ENCODE data around the gene SLC25A33.

The SLC25A33 gene

DNA sequence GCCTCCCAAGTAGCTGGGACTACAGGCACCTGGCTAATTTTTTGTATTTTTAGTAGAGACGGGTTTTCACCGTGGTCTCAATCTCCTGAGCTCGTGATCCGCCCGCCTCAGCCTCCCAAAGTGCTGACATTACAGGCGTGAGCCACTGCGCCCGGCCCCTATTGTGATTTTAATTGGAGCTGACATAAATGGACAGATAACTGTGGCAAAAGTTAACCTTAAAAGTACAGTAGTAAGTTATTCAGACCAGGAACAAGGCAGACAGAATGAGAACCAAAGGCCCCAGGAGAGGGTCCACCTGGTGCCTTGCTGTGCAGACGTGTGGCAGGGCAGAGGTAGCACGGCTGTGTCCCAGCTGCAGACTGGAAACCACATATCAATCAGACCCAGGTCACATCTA lies 60.5 kb downstream of the SLC25A33 start:
- H3K36me3 ChIP-seq (ENCODE audit: control insufficient read depth, insufficient read depth, low read length): no peaks in the 10 kb centered on the region
- H3K9me3 ChIP-seq (ENCODE audit: control insufficient read depth, low read length): no peaks in the 10 kb centered on the region
- no peaks in the 10 kb centered on the region for H3K27me3 ChIP-seq (ENCODE audit: control insufficient read depth, insufficient read depth, low read length)
- H3K9ac ChIP-seq (ENCODE audit: low read length): no peak overlapping the region
- H3K4me3 ChIP-seq (ENCODE audit: low read length): no peak overlapping the region
- H3K4me1 ChIP-seq (ENCODE audit: control insufficient read depth, insufficient read depth, low read length): no peaks in the 10 kb centered on the region

DNA sequence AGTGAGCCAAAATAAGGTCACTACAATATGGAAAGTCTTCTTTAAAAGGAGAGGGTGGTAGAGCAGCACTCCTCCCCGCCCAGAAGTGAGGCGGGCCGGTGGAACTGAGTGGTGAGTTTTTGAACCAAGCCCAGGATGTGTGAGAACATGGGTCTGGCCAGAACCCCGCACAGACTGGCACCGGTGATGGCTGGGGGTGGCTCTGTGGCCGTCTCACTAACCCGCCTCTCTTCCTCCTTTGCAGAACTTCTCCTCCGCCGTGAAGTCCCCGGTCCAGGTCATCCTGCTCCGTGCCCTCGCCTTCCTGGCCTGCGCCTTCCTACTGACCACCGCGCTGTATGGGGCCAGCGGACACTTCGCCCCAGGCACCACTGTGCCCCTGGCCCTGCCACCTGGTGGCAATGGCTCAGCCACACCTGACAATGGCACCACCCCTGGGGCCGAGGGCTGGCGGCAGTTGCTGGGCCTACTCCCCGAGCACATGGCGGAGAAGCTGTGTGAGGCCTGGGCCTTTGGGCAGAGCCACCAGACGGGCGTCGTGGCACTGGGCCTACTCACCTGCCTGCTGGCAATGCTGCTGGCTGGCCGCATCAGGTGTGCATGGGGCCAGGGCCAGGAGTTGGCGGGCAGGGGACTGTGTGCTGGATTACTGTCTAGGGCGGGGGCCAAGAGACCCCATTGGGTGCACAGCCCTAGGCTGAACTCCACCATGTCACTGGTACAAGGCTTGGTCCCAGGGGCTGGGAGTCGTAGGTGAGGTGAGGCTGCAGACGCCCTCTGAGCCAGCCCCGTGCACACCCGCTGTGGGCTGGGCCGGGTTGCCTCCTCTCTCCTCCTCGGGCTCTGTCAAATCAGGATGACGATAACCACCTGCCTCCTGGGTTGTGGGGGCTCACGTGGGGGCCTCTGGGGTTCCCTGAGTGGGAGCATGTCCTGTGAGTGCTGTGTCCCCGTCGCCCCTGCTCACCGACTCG lies 61.9 kb downstream of the SLC25A33 start:
- no peaks in the 10 kb centered on the region for H3K9me3 ChIP-seq (ENCODE audit: control insufficient read depth, low read length)
- no peak overlapping the region for H3K9ac ChIP-seq (ENCODE audit: low read length)
- no peaks in the 10 kb centered on the region for H3K36me3 ChIP-seq (ENCODE audit: control insufficient read depth, insufficient read depth, low read length)
- H3K4me1 ChIP-seq (ENCODE audit: control insufficient read depth, insufficient read depth, low read length): no peaks in the 10 kb centered on the region
- no peak overlapping the region for H3K4me3 ChIP-seq (ENCODE audit: low read length)
- no peaks in the 10 kb centered on the region for H3K27me3 ChIP-seq (ENCODE audit: control insufficient read depth, insufficient read depth, low read length)

DNA sequence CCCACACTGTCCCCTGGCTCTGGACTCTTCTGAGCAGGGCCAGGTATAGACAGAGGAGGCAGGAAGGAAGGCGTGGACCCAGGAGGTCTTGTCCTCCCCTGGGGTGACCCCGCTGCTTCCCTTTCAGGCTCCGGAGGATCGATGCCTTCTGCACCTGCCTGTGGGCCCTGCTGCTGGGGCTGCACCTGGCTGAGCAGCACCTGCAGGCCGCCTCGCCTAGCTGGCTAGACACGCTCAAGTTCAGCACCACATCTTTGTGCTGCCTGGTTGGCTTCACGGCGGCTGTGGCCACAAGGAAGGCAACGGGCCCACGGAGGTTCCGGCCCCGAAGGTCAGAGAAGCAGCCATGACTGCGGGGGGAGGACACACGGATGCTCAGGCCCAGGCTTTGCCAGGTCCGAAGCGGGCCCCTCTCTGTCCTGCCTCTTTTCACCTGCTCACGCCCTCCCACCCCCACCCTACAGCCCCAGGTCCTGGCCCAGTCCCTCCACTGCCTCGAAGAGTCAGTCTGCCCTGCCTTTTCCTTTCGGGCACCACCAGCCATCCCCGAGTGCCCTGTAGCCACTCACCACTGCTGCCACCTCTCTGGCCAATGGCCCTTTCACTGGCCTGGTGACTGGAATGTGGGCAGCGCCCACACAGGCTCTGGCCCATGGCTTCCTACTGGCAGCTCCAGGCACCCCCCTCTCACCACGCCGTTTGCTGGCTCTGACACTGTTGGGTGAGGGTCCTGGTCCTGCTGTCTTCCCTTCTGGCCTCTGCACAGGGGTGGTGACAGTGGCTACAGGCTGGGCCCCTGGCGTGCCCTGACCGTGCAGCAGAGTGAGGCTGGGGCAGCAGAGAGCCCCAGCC lies 62.9 kb downstream of the SLC25A33 start:
- Histone ChIP-seq H3K4me1 (ENCODE audit: control insufficient read depth, insufficient read depth, low read length) (no peaks in the 10 kb centered on the region), H3K9me3 (ENCODE audit: control insufficient read depth, low read length) (no peaks in the 10 kb centered on the region), H3K27me3 (ENCODE audit: control insufficient read depth, insufficient read depth, low read length) (no peaks in the 10 kb centered on the region), H3K9ac (ENCODE audit: low read length) (no peak overlapping the region), H3K4me3 (ENCODE audit: low read length) (no peak overlapping the region), H3K36me3 (ENCODE audit: control insufficient read depth, insufficient read depth, low read length) (no peaks in the 10 kb centered on the region)

DNA sequence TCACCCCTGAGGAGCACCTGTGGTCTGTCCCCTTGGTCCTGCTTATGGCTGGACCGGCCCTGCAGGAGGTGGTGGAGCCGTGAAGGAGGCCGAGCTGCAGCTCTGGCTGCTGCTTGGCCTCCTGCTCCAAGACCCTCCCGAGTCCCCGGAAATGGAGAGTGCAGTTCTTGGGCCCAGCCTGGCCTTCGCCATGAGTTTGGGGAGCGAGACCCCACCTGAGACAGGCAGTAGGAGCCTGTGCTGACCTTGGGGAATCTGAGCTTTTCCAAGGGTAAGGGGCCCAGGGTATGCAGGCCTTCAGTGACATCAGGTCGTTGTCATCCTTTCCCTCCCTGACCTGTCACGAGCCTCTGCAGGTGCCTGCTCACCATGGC lies 63.5 kb downstream of the SLC25A33 start:
- H3K36me3 ChIP-seq (ENCODE audit: control insufficient read depth, insufficient read depth, low read length): no peaks in the 10 kb centered on the region
- H3K4me3 ChIP-seq (ENCODE audit: low read length): no peak overlapping the region

DNA sequence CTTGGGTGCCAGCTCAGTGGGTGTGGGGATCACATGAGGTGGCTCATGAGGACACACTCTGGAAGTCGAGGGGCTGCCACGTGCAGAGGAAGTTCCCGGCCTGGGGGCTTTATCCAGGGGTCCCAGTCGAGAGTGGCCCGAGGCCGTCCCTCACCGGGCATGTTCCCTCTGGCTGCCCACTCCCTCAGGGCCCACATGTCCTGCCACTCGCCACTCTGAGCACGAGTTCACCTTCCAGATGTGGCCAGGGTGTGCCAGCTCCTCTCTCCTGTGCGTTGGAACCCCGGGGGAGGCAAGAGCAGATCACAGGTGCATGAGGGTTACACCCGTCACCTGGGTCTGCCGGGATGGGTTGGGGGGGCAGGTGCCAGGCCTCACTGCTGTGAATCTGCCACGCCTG lies 64.0 kb downstream of the SLC25A33 start:
- no peak overlapping the region for H3K9ac ChIP-seq (ENCODE audit: low read length)
- no peaks in the 10 kb centered on the region for H3K4me1 ChIP-seq (ENCODE audit: control insufficient read depth, insufficient read depth, low read length)
- no peaks in the 10 kb centered on the region for H3K36me3 ChIP-seq (ENCODE audit: control insufficient read depth, insufficient read depth, low read length)
- no peaks in the 10 kb centered on the region for H3K9me3 ChIP-seq (ENCODE audit: control insufficient read depth, low read length)
- no peak overlapping the region for H3K4me3 ChIP-seq (ENCODE audit: low read length)
- H3K27me3 ChIP-seq (ENCODE audit: control insufficient read depth, insufficient read depth, low read length): no peaks in the 10 kb centered on the region

More for the DNA sequence above, 63.5 kb downstream of the SLC25A33 start:
- H3K27me3 ChIP-seq (ENCODE audit: control insufficient read depth, insufficient read depth, low read length): no peaks in the 10 kb centered on the region
- H3K9me3 ChIP-seq (ENCODE audit: control insufficient read depth, low read length): no peaks in the 10 kb centered on the region
- no peaks in the 10 kb centered on the region for H3K4me1 ChIP-seq (ENCODE audit: control insufficient read depth, insufficient read depth, low read length)
- no peak overlapping the region for H3K9ac ChIP-seq (ENCODE audit: low read length)

DNA sequence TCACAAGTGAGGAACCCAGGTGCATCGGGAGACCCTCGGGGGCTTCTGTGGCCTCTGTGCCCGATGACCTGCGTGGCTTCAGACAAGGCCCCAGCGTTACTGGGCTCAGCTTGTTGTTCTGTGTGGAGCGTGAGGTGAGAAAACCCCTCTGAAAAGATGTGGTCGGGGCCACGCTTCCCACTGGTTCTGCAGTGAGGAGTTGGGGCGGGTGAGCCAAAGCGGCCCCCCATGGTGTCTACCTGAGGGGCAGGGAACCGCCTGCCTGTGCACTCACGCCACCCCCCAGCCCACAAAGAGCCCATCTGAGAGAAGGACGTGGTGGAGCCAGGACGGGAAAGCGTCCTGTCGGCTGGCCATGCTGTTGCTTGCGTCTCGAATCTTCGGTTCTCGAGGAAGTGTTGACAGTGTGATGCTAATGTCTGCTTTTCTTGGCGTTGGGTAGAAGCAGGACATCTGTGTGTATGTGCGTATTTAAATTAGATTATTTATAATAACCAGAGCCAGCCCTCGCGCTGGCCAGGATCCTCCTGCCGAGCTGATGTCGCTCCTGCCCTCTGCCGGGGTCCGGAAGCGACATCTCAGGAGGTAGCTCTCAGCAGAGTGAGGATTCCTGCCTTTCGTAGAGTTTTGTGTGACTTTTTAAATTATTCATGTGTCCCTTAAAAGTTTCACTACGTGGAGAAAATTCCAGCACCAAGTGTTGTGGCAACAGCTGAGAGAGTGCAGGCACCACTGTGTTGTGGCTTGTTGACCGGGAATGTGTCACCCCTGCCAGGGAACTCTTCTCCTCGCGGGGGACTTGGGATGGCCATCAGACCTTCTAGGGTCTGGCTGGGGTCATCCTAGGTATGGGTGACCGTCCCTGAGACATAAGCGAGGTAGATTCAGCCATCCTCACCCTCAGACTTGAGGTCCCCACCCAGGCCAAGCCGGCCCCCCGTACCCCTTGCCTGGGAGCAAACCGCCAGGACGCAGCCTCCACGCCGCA lies 64.8 kb downstream of the SLC25A33 start:
- H3K4me1 ChIP-seq (ENCODE audit: control insufficient read depth, insufficient read depth, low read length): no peaks in the 10 kb centered on the region
- no peaks in the 10 kb centered on the region for H3K9me3 ChIP-seq (ENCODE audit: control insufficient read depth, low read length)
- H3K9ac ChIP-seq (ENCODE audit: low read length): no peak overlapping the region
- H3K27me3 ChIP-seq (ENCODE audit: control insufficient read depth, insufficient read depth, low read length): no peaks in the 10 kb centered on the region
- no peaks in the 10 kb centered on the region for H3K36me3 ChIP-seq (ENCODE audit: control insufficient read depth, insufficient read depth, low read length)
- no peak overlapping the region for H3K4me3 ChIP-seq (ENCODE audit: low read length)

DNA sequence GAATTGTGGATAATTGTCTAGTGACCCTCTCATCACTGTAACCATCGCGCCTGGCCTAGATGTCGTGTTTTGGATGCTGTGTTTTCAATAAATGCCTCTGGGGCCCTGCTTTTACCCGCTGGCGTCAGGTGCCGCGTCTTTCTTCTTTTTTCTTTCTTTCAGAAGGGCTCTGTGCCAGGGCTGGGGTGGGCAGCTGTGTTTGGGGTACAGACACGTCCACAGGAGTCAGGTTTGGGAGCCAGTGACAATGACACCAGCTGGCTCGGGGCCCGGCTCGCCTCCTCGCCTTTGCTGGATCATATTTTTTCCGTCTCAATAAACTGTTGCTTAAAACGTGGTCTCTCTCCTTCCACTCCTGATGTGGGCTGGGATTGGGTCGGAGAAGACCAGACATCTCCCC lies 65.6 kb downstream of the SLC25A33 start:
- Histone ChIP-seq H3K9me3 (ENCODE audit: control insufficient read depth, low read length) (no peaks in the 10 kb centered on the region), H3K4me1 (ENCODE audit: control insufficient read depth, insufficient read depth, low read length) (no peaks in the 10 kb centered on the region), H3K9ac (ENCODE audit: low read length) (no peak overlapping the region), H3K4me3 (ENCODE audit: low read length) (no peak overlapping the region), H3K36me3 (ENCODE audit: control insufficient read depth, insufficient read depth, low read length) (no peaks in the 10 kb centered on the region), H3K27me3 (ENCODE audit: control insufficient read depth, insufficient read depth, low read length) (no peaks in the 10 kb centered on the region)

DNA sequence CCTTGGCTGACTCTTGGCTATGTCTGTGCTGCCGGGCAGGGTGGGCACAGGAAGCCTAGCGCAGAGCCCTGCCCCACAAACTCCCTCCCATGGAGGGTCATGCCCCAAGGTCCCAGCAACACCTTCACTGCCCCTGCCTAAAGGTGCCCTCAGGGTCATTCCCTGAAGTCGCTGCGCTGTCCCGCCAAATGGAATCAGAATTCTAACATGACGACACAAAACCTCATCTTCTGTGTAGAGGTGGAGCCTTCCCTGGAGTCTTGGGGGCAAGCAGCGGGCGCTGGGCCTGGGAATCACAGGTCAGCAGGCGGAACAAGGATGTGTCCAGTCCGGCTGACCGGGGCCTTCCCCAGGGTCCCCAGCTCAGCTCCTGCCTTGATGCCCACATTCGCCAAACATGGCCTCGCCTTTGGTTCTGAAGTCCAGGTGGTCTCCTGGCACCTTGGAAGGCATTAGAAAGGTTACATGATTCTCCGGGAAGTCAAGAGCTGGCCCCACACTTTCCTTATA lies 66.7 kb downstream of the SLC25A33 start:
- Histone ChIP-seq H3K9ac (ENCODE audit: low read length) (no peak overlapping the region), H3K27me3 (ENCODE audit: control insufficient read depth, insufficient read depth, low read length) (no peaks in the 10 kb centered on the region), H3K4me1 (ENCODE audit: control insufficient read depth, insufficient read depth, low read length) (no peaks in the 10 kb centered on the region), H3K36me3 (ENCODE audit: control insufficient read depth, insufficient read depth, low read length) (no peaks in the 10 kb centered on the region), H3K4me3 (ENCODE audit: low read length) (no peak overlapping the region), H3K9me3 (ENCODE audit: control insufficient read depth, low read length) (no peaks in the 10 kb centered on the region)

DNA sequence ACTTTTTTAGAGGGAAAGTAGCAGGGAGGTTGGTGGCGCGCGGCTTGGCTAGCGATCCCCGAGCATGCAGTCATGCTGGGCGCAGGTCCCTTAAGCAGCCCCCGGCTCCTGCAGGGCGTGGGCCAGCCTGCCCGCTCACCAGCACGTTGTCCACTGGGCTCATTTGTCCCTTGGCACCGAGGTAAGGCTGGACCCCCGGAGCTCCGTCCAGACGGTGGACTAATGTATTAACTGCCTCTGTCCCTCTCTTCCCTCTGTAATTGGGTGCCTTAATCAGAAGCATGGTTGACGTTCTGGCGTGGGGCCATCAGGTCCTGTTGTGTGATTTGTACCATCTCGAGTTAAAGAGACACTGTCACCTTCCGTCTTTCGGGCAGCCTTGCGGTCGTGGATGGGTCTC lies 67.2 kb downstream of the SLC25A33 start:
- Histone ChIP-seq H3K36me3 (ENCODE audit: control insufficient read depth, insufficient read depth, low read length) (no peaks in the 10 kb centered on the region), H3K4me1 (ENCODE audit: control insufficient read depth, insufficient read depth, low read length) (no peaks in the 10 kb centered on the region), H3K9ac (ENCODE audit: low read length) (no peak overlapping the region), H3K27me3 (ENCODE audit: control insufficient read depth, insufficient read depth, low read length) (no peaks in the 10 kb centered on the region), H3K9me3 (ENCODE audit: control insufficient read depth, low read length) (no peaks in the 10 kb centered on the region), H3K4me3 (ENCODE audit: low read length) (no peak overlapping the region)

DNA sequence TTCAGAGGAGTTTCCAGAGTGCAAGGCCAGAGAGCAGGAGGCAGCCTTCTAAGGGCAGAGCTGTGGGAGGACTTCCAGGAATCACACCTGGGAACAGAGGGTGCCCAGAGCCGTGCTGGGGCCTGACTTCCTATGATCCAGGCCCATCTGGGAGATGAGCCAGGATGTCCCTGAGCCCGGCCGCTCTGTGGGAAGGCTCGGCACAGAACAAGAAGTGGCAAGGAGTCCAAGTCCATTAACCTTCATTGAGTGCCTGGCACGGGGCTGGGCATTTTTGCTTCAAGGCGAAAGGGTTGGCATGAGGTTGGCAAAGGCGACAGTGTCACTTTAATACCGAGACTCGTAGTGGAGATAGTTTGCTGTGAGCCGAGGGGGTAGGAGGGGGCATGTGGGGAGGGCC lies 67.7 kb downstream of the SLC25A33 start:
- no peaks in the 10 kb centered on the region for H3K36me3 ChIP-seq (ENCODE audit: control insufficient read depth, insufficient read depth, low read length)

DNA sequence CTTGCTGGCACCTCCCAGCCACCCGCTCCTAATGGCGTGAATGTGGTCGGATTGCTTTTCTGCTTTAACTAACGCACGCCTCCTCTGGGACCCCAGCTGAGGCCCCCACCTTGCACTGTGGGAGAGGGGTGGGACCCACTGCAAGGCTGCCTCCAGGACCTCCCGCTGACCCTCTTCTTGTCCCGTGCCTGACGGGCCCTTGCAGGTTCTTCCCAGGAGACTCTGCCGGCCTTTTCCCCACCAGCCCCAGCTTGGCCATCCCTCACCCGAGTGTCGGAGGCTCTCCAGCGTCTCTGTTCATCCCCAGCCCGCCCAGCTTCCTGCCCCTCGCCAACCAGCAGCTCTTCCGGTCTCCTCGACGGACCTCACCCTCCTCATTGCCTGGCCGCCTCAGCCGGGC lies 68.1 kb downstream of the SLC25A33 start:
- H3K9me3 ChIP-seq (ENCODE audit: control insufficient read depth, low read length): no peaks in the 10 kb centered on the region
- H3K4me3 ChIP-seq (ENCODE audit: low read length): no peak overlapping the region
- H3K27me3 ChIP-seq (ENCODE audit: control insufficient read depth, insufficient read depth, low read length): no peaks in the 10 kb centered on the region
- no peaks in the 10 kb centered on the region for H3K36me3 ChIP-seq (ENCODE audit: control insufficient read depth, insufficient read depth, low read length)
- no peaks in the 10 kb centered on the region for H3K4me1 ChIP-seq (ENCODE audit: control insufficient read depth, insufficient read depth, low read length)
- no peak overlapping the region for H3K9ac ChIP-seq (ENCODE audit: low read length)

More for the DNA sequence above, 67.7 kb downstream of the SLC25A33 start:
- no peak overlapping the region for H3K4me3 ChIP-seq (ENCODE audit: low read length)
- H3K27me3 ChIP-seq (ENCODE audit: control insufficient read depth, insufficient read depth, low read length): no peaks in the 10 kb centered on the region
- no peak overlapping the region for H3K9ac ChIP-seq (ENCODE audit: low read length)
- no peaks in the 10 kb centered on the region for H3K9me3 ChIP-seq (ENCODE audit: control insufficient read depth, low read length)
- H3K4me1 ChIP-seq (ENCODE audit: control insufficient read depth, insufficient read depth, low read length): no peaks in the 10 kb centered on the region

All from mucosa of stomach (tissue), 1 donor.